NB4 (cell line): ENCODE measurements around the gene RAG1.

Experiments used
- DNase-seq: peaks from one replicate; pipeline ENCODE4 v3.0.0; 2010; ENCODE audit warnings: low read depth
- H3K4me3 ChIP-seq: one replicate; pipeline ENCODE4 v1.5.1; 2011; ENCODE audit warnings: mild to moderate bottlenecking, low read depth, low read length, moderate library complexity
- MYC ChIP-seq: IDR thresholded peaks from 2 replicates; pipeline ENCODE4 v1.6.1; 2011; ENCODE audit warnings: low read depth, low read length
- POLR2A ChIP-seq: IDR thresholded peaks from 2 replicates; pipeline ENCODE4 v1.6.1; 2011; ENCODE audit warnings: mild to moderate bottlenecking; ENCODE audit not compliant: insufficient read length; ENCODE audit errors: extremely low read depth
- TF ChIP-seq, protein P1 (sequence below): IDR thresholded peaks from 2 replicates; pipeline ENCODE4 v1.6.1; 2011; ENCODE audit warnings: low read depth, low read length
- TF ChIP-seq, protein P2 (sequence below): IDR thresholded peaks from one replicate; pipeline ENCODE4 v1.5.1; 2012; ENCODE audit warnings: low read depth, low read length

Gene RAG1

DNA sequence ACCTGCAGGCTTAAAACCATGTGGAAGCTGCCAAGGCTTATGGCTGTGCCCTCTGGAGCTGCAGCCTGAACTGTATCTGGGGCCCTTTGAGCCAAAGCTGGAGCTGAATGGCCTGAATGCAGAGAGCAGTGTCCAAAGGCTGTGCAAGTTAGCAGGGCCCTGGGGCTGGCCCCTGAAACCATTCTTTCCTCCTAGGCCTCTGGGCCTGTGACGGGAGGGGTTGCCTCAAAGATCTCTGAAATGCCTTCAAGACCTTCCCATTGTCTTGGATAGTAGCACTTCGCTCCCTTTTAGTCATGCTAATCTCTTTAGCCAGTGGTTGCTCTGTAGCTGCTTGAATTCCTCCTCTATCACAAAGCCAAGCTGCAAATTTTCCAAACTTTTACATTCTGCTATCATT lies 13.7 kb downstream of the RAG1 start:
- TF ChIP-seq POLR2A (no peak), MYC (no peak)
- TF ChIP-seq, protein P1, sequence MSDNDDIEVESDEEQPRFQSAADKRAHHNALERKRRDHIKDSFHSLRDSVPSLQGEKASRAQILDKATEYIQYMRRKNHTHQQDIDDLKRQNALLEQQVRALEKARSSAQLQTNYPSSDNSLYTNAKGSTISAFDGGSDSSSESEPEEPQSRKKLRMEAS = no peak
- TF ChIP-seq, protein P2, sequence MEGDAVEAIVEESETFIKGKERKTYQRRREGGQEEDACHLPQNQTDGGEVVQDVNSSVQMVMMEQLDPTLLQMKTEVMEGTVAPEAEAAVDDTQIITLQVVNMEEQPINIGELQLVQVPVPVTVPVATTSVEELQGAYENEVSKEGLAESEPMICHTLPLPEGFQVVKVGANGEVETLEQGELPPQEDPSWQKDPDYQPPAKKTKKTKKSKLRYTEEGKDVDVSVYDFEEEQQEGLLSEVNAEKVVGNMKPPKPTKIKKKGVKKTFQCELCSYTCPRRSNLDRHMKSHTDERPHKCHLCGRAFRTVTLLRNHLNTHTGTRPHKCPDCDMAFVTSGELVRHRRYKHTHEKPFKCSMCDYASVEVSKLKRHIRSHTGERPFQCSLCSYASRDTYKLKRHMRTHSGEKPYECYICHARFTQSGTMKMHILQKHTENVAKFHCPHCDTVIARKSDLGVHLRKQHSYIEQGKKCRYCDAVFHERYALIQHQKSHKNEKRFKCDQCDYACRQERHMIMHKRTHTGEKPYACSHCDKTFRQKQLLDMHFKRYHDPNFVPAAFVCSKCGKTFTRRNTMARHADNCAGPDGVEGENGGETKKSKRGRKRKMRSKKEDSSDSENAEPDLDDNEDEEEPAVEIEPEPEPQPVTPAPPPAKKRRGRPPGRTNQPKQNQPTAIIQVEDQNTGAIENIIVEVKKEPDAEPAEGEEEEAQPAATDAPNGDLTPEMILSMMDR = no peak
- no peak overlapping the region for H3K4me3 ChIP-seq
- DNase-seq = no peak

DNA sequence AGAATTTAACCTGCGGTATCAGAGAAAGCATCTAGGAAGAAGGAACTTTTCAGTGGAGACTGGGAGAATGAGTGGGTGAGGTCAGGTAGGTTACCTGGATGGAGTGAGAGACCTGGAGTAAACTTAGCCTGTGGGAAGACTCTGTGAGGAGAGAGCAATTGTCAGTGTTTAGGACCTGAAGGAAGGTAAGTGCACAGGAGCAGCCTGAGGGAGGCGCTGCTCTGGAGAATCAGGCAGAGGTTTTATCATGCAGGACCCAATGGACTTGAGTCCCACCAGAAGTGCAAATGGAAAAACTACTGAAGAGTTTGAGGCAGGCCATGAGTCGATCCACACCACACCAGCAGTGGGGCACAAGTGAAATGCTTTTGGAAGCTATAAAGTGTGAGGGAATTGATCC lies 15.9 kb downstream of the RAG1 start:
- TF ChIP-seq, protein P1 = no peak
- TF ChIP-seq, protein P2 = no peak
- TF ChIP-seq POLR2A = no peak
- TF ChIP-seq MYC = no peak
- no peak for DNase-seq
- no peak overlapping the region for H3K4me3 ChIP-seq

DNA sequence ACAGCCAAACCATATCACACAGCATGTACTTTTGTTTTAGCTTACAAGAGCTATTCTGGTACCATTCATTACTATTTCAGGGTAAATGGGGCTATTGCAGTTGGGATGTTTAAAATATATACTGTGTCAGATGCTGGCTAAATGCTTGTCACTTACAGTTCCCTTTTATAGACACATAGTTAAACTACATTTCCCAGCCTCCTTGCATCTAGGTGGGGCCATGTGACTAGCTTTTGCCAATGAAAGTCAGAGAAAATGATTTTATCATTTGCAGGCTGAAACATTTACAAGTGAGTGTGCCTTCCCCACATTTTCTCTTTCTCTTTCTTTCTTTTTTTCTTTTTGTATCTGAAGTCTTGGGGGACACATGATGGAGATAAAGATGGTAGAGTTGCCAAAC lies 18.7 kb downstream of the RAG1 start:
- no peak overlapping the region for H3K4me3 ChIP-seq
- TF ChIP-seq, protein P1 = 0 out of 2 replicates have a peak, but pooled peaks have one; percentile 22
- TF ChIP-seq POLR2A = no peak
- TF ChIP-seq, protein P2 = no peak

DNA sequence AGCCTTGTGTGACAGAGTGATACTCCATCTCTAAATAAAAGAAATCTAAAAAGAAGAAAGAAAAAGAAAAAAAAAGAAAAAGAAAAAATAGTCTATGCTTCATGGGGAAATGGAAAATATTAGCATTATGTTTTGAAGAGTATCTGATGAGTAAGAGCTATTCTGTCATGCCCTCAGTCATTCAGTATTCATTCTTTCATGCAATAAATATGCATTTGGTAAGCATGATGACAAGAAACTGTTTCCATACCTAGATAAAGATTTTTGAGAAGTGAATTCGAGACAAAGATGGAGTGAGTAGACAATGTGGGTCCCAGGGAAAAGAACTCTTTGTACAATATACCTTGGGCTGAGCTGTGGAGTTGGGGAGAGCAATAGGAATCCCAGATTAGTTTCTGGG lies 20.3 kb downstream of the RAG1 start:
- no peak overlapping the region for H3K4me3 ChIP-seq
- DNase-seq = no peak
- TF ChIP-seq, protein P1 = no peak

More for the DNA sequence above, 18.7 kb downstream of the RAG1 start:
- peak; percentile 8 for DNase-seq

DNA sequence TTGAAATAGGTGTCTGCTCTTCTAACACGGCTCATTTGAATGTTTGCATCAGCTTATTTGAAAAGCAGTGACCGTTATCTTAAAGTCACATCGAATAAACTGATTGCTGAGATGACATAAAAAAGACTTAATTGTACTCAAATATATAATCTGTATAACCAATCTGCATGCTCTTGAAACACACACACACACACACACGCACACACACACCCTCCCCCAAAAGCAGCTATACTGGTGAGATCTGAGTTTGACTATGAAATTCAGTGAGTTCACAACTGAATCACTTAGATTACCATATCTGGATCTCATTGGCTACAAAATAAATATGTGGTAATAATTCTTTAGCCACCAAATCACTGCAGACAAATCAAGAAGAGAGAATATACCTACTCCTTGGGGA lies 22.7 kb downstream of the RAG1 start:
- DNase-seq = no peak
- no peak for TF ChIP-seq MYC
- TF ChIP-seq POLR2A = no peak
- TF ChIP-seq, protein P2 = no peak
- TF ChIP-seq, protein P1 = no peak
- no peak overlapping the region for H3K4me3 ChIP-seq

DNA sequence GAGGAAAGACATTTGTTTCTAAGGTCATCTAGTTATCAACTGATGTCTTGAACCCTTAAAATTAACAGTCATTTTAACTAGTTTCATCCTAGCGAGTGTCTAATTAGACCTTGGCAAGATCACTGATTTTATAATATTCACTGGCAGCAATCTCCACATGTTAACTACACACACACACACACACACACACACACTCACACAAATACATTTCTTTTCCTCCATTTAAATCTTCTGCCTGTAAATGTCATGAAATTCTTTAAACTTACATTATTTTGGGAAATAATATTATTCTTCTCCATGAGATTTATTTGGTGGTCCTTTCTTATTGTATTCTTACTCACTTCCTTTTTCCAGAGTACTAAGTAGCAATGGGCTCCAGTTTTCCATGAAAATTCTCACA lies 23.6 kb downstream of the RAG1 start:
- H3K4me3 ChIP-seq = no peak overlapping the region
- no peak for DNase-seq
- TF ChIP-seq, protein P2 = no peak
- TF ChIP-seq MYC = no peak
- TF ChIP-seq, protein P1 = no peak
- no peak for TF ChIP-seq POLR2A
